HG03378 (cell line): ENCODE results near the gene SLC41A3.
A peak's percentile ranks its signal among the peaks of the same experiment; 100 is the strongest.

Source experiments
- ATAC-seq: cut with Tn5 transposase; IDR thresholded peaks from one replicate; pipeline ENCODE4 v1.9.1; 2021; ENCODE audit warnings: mild to moderate bottlenecking, moderate library complexity; ENCODE audit not compliant: unreplicated experiment

Gene SLC41A3

GRCh38 chr3:126083913-126084767, at the start of gene SLC41A3:
Gene SLC41A3, minus strand, starts transcription at chr3:126084124. Its CDS starts 15,905 bp downstream, at chr3:126068219.
- peak; percentile 67 for ATAC-seq

- ATAC-seq: no peak
Measured at GRCh38 chr3:126133606-126134005, 49.7 kb upstream of the SLC41A3 start.

- ATAC-seq: no peak
Measured at GRCh38 chr3:126132751-126133511, 49.0 kb upstream of the SLC41A3 start.

GRCh38 chr3:126131881-126132750, 48.2 kb upstream of the SLC41A3 start:
- no peak for ATAC-seq

- ATAC-seq: no peak
Measured at GRCh38 chr3:126130981-126131745, 47.2 kb upstream of the SLC41A3 start.

GRCh38 chr3:126130081-126130855, 46.3 kb upstream of the SLC41A3 start:
- no peak for ATAC-seq

GRCh38 chr3:126129398-126129891, 45.5 kb upstream of the SLC41A3 start:
- no peak for ATAC-seq

- no peak for ATAC-seq
Measured at GRCh38 chr3:126128504-126129397, 44.8 kb upstream of the SLC41A3 start.

- no peak for ATAC-seq
Measured at GRCh38 chr3:126127904-126128303, 44.0 kb upstream of the SLC41A3 start.

- ATAC-seq: no peak
Measured at GRCh38 chr3:126127452-126127851, 43.5 kb upstream of the SLC41A3 start.

- no peak for ATAC-seq
Measured at GRCh38 chr3:126126811-126127431, 43.0 kb upstream of the SLC41A3 start.

GRCh38 chr3:126126286-126126685, 42.4 kb upstream of the SLC41A3 start:
- no peak for ATAC-seq

- ATAC-seq: no peak
Measured at GRCh38 chr3:126125781-126126251, 41.9 kb upstream of the SLC41A3 start.

GRCh38 chr3:126125341-126125740, 41.4 kb upstream of the SLC41A3 start:
- no peak for ATAC-seq

GRCh38 chr3:126124896-126125295, 41.0 kb upstream of the SLC41A3 start:
- no peak for ATAC-seq

- ATAC-seq: no peak
Measured at GRCh38 chr3:126124148-126124868, 40.4 kb upstream of the SLC41A3 start.

GRCh38 chr3:126121632-126122031, 37.7 kb upstream of the SLC41A3 start:
- ATAC-seq: no peak
